ENCODE results near the gene CDKL1.
"Not testable (repeated sequence)": the region's sequence is repeated elsewhere in the genome, so short reads cannot be mapped to it uniquely, and the experiment has no call there.

Gene CDKL1

GRCh38 chr14:50331596-50331995 is 65.1 kb downstream of the CDKL1 start:
- DNase-seq (ENCODE audit: low read depth) = no peak

GRCh38 chr14:50321009-50321660 is 75.5 kb downstream of the CDKL1 start:
- peak; percentile 98 for DNase-seq (ENCODE audit: low read depth)

GRCh38 chr14:50320283-50320682 is 76.4 kb downstream of the CDKL1 start:
- DNase-seq (ENCODE audit: low read depth) = peak; percentile 69

- DNase-seq (ENCODE audit: low read depth) = peak; percentile 46
These were observed 77.0 kb downstream of the CDKL1 start for GRCh38 chr14:50319721-50320120.

GRCh38 chr14:50319293-50319692 is 77.4 kb downstream of the CDKL1 start:
- peak; percentile 47 for DNase-seq (ENCODE audit: low read depth)

- DNase-seq (ENCODE audit: low read depth) = peak; percentile 73
These were observed 78.6 kb downstream of the CDKL1 start for GRCh38 chr14:50318031-50318626.

- not testable (repeated sequence) for DNase-seq (ENCODE audit: low read depth)
These were observed 82.6 kb downstream of the CDKL1 start for GRCh38 chr14:50314098-50314497.

GRCh38 chr14:50312734-50313054 is 84.0 kb downstream of the CDKL1 start:
- DNase-seq (ENCODE audit: low read depth) = no peak

GRCh38 chr14:50311972-50312733 is 84.5 kb downstream of the CDKL1 start, which contains the start of the genes DMAC2L and L2HGDH:
Gene DMAC2L, plus strand, starts transcription at chr14:50312324. Its CDS starts 9,164 bp downstream, at chr14:50321488.
Gene L2HGDH, minus strand, starts transcription at chr14:50312229. Its CDS starts 79 bp downstream, at chr14:50312150.
- peak; percentile 95 for DNase-seq (ENCODE audit: low read depth)

GRCh38 chr14:50311337-50311971 is 85.2 kb downstream of the CDKL1 start:
- no peak for DNase-seq (ENCODE audit: low read depth)

GRCh38 chr14:50310445-50310844 is 86.2 kb downstream of the CDKL1 start:
- no peak for DNase-seq (ENCODE audit: low read depth)

- peak; percentile 42 for DNase-seq (ENCODE audit: low read depth)
These were observed 88.2 kb downstream of the CDKL1 start for GRCh38 chr14:50308363-50308915.

GRCh38 chr14:50303744-50304471 is 92.8 kb downstream of the CDKL1 start:
- no peak for DNase-seq (ENCODE audit: low read depth)

GRCh38 chr14:50301914-50302313 is 94.8 kb downstream of the CDKL1 start:
- DNase-seq (ENCODE audit: low read depth) = no peak

GRCh38 chr14:50299585-50299984 is 97.1 kb downstream of the CDKL1 start:
- DNase-seq (ENCODE audit: low read depth) = no peak

GRCh38 chr14:50290306-50290705 is 106.4 kb downstream of the CDKL1 start:
- no peak for DNase-seq (ENCODE audit: low read depth)

GRCh38 chr14:50288146-50288545 is 108.5 kb downstream of the CDKL1 start:
- no peak for DNase-seq (ENCODE audit: low read depth)

- DNase-seq (ENCODE audit: low read depth) = no peak
These were observed 110.8 kb downstream of the CDKL1 start for GRCh38 chr14:50285861-50286260.

Data from ELR (cell line).